Measurements from ENCODE around the gene TCF25.
A peak's percentile ranks its signal among the peaks of the same experiment; 100 is the strongest.
"Not testable (repeated sequence)": the region's sequence is repeated elsewhere in the genome, so short reads cannot be mapped to it uniquely, and the experiment has no call there.

The TCF25 gene

DNA sequence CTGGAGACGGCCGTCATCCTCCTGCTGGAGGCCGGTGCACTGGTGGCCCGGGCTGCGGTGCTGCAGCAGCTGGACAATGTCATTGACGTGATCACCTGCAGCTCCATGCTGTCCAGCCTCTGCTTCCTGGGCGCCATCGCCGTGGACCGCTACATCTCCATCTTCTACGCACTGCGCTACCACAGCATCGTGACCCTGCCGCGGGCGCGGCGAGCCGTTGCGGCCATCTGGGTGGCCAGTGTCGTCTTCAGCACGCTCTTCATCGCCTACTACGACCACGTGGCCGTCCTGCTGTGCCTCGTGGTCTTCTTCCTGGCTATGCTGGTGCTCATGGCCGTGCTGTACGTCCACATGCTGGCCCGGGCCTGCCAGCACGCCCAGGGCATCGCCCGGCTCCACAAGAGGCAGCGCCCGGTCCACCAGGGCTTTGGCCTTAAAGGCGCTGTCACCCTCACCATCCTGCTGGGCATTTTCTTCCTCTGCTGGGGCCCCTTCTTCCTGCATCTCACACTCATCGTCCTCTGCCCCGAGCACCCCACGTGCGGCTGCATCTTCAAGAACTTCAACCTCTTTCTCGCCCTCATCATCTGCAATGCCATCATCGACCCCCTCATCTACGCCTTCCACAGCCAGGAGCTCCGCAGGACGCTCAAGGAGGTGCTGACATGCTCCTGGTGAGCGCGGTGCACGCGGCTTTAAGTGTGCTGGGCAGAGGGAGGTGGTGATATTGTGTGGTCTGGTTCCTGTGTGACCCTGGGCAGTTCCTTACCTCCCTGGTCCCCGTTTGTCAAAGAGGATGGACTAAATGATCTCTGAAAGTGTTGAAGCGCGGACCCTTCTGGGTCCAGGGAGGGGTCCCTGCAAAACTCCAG, 46.4 kb downstream of the TCF25 start:
- DNase-seq (ENCODE audit: low spot score): peak; percentile 25

DNA sequence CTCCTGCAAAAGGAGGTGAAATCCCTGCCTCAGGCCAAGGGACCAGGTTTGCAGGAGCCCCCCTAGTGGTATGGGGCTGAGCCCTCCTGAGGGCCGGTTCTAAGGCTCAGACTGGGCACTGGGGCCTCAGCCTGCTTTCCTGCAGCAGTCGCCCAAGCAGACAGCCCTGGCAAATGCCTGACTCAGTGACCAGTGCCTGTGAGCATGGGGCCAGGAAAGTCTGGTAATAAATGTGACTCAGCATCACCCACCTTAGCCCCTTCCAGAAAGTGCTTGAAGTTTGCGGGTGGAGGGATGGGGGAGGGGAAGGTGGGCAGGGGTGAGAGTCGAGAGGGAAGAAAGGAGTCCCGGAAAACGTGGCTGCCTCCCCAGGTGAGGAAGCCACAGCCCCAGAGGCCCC, 47.3 kb downstream of the TCF25 start:
- peak; percentile 35 for DNase-seq (ENCODE audit: low spot score)

DNA sequence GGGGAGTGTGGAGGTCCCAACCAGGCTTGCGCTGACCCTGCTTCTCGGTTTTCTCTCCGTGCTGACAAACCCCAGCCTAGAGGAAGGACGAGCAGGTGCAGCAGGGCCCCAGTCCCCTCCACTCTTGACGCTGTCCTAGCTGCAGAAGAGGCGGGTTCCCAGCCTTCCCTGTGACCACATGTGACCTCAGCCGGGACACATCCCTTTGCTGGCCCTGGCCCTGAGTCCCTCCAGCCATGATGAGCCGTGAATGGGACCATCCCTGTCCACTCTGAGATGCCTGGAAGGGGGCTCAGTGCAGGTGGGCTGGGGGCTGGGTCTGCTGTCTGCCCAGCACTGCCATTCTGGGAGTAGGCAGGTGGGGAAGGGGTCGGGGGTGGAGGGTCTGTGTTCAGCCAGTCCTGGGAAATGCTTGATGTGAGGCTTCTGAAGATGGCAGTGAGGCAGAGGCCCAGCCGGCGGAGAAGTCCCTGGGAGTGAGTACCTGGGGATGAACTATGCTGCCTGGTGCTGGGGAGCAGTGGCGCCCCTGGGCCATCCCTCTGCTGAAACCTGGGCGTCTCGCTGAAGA, 47.8 kb downstream of the TCF25 start:
- DNase-seq (ENCODE audit: low spot score): peak; percentile 75

DNA sequence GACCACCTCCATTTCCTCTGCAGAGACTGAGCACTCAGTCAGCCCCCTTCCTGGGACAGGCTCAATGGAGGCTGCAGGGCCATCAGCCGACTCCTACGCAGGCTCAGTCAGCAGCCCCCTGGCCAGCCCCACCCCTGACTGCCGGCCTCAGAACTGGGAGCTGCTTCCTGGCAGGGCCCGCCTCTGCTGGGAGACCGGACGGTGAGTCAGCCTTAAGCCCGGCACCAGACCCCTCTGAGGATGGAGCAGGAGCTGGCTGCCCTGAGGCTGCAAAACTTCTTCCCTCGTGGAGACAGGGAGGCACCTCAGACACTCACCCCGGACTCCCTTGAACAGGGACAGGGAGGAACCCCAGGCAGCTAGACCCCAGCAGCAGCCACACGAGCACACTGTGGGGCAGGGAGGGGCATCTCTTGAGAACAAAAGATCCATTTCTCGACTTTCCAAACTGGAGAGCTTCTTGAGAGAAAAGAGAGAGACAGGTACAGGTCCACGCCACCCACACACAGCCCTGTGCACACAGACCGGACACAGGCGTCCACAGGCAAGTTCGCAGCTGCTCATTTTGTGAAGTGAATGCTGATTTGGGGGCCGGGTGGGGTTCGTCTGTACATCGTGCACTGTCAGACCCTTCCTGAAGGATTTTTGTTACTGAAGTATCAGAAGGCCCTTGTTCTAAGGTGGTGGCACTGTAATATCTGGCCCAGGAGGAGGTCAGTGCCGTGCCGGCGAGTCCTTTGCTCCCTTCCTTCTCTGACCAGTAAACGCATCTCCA, 48.5 kb downstream of the TCF25 start:
- peak; percentile 73 for DNase-seq (ENCODE audit: low spot score)

DNA sequence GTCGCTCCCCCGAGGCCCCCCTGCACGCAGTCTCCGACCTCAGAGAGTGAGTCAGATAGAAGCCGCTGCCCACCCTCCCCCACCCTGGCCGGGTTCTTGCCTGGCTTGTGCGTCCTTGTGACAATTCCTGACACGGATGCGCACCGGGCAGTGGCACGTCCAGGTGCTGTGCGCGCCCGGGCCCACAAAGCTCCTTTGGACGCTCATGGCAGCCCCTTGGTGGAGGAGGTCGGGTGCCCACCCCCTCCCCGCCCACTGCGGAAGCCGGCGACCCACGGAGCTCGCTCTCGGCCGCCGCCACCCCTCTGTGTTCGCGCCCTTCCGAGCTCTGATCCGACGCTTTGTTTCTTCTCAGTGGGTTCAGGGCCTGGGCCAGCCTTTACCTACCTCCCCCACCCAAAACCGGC, 49.1 kb downstream of the TCF25 start:
- peak; percentile 73 for DNase-seq (ENCODE audit: low spot score)

DNA sequence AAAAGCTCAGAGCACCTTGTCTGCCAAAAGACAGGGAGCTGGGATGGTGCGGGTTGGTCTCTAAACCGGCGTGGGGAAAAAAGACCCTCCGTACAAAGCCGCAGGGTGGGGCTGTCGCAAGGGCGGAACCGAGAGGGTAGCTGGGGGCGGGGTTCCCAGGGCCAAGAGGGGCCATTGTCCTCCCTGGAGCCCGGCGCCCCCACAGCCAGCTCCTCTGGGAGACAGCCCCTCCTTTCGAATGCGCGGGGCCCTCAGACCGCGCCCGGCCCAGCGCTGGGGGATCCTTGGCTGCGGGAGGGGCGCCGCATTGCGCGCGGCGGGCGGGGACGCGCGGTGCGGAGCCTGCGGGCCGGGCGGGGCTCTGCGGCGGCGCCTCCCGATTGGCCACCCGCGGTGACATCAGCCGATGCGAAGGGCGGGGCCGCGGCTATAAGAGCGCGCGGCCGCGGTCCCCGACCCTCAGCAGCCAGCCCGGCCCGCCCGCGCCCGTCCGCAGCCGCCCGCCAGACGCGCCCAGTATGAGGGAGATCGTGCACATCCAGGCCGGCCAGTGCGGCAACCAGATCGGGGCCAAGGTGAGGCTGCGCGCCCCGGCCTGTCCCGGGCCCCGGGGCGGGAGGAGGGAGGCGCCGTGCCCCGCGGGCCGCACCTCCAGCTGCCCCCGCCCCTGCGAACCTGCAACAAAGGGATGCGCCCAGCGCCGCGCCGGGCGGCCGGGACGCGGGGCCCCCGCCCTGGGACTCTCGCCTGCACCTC, 49.7 kb downstream of the TCF25 start, which contains the start of gene TUBB3:
TSS of gene TUBB3 (plus strand) at position 459 of the 756 bp plus-strand sequence. CDS start at position 519, 60 bp downstream.
- DNase-seq (ENCODE audit: low spot score): peak; percentile 95

DNA sequence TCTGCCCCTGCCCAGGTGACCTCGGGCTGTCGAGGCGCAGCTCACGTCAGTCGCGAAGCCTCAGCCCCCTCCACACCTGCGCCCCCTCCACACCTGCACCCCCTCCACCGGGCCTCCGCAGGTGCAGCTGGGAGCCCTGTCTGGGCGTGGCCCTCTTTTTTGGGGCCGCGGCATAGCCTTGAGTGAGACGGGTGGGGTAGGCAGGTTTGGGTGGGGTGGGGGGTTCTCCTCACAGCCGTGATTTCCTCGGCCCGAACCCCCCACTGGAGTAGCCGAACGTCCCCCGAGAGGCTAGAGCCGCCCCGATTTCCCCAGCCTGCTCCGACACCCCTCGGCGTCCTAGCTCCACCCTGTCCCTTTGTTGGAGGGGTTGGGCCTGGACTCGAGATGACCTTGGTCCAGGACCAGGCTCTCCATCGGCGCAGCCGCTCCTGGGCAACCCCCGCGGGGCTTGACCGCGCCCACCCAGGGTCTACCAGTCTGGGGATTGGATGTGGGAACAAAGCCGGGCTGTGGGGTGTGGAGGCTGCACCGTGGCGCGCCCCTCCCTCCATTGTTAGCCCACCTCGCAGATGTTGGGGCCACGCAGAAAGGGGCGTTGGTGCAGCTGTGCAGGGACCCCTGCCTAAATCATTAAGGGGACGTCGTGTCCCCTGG, 50.4 kb downstream of the TCF25 start:
- DNase-seq (ENCODE audit: low spot score): peak; percentile 69

DNA sequence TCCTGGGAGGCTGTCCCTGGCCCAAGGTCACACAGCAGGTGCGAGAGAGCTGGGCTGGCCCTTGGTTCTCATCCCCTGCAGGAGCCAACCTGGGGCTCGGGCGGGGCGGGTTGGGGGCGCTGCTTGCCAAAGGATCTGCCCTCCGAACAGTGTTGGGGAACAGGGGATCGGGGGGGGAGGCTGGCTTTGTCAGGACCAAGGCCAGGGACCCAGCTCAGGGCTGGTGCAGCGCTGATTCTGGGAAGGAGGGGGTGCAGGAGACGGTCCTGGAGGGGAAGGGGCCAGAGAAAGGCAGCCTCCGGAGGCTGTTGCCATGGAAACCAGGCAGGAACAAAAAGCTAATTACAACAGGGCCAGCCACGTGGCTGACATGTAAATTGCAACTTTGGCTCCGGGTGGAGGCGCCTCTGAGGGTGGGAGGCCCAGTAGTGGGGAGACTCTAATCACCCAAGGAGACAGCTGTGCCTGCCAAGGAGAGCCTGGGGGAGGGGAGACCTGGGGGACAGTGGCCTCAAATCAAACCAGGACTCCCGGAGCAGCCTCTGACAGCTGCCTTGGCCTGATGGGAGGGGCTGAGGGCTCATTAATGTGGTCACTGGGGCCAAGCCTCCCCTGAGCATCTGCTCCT, 51.0 kb downstream of the TCF25 start:
- peak; percentile 93 for DNase-seq (ENCODE audit: low spot score)

DNA sequence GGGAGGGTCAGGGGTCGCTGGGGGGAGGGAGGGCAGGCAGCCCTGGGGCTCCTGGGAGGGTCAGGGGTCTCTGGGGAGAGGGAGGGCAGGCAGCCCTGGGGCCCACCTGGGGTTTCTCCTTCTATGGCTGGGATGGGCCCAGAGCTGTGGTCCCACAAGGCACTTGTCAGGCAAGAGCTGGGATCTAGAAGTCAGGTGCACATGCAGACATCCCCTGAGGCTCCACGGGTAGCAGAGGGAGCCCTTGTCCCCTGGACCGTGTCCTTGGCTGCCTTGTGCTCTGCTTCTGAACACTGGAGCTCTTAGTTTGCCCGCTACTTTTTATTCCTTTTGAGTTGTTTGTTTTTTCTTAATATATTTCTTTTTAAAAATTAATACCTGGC, 51.5 kb downstream of the TCF25 start:
- peak; percentile 84 for DNase-seq (ENCODE audit: low spot score)

DNA sequence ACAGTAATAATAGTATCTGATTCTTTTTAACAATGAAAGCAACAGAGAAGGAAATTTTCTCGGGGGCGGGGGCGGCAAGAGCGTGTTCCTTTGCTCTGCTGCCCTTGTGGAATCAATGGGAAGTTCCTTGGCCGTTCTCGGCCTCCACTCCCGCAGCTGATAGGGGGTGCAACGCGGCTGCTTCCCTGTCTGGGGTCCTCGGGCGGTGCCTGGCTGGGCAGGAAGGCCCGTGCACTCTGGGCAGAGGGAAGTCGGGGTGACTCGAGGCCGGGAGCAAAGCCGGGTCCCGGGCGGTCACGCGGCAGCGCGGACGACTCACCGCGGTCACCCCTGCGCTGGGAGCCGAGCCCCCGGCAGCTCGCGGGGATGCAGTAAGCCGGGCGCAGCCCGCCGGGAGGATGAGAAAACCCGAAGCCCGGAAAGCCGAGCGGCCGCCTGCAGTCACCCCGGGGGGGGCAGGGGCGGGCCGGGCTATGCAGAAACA, 52.2 kb downstream of the TCF25 start:
- DNase-seq (ENCODE audit: low spot score): no peak

DNA sequence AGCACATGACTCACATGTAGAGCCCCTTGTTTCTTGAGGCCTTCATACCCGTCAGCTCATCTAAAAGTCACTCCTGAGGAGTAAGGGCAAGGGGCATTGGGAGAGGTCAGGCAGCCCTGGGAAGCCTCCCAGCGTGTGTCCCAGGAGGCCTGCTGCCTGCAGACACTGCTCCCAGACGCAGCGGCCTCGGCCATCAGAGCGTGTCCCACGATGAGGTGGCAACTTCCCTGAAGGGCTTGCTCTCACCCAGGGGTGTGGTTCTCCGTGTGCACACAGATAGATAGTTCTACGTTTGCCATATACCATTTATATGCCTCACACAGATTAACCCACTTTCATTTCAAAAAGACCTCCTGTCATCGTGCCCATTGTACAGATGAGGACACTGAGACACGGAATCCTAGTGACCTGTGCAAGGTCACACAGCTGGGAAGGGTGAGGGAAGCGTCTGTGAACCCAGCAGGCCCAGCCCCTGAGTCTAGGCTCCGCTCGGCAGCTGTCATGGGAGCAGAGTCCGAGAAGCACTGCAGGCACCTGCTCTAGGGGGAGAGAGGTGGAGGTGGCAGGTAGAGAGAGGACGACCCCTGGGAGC, 58.0 kb downstream of the TCF25 start:
- no peak for DNase-seq (ENCODE audit: low spot score)

DNA sequence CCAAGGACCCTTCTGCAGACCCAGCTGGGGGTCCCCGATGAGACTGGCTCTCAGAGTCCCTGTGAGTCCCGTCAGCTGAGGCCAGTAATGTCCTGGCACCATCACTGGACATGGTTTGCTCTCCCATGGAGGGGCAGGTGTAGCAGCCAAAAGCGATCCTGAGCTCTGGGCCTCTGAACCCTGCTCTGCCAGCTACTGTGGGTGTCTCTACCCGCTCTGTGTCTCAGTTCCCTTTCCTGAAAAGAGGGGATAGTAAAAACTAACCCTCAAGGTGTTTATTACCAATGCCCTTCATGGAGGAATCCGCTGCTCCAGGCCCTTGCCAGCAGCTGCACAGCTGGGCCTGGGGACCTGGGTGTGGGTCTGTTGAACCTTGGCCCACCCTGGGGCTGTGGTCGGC, 58.6 kb downstream of the TCF25 start:
- no peak for DNase-seq (ENCODE audit: low spot score)

DNA sequence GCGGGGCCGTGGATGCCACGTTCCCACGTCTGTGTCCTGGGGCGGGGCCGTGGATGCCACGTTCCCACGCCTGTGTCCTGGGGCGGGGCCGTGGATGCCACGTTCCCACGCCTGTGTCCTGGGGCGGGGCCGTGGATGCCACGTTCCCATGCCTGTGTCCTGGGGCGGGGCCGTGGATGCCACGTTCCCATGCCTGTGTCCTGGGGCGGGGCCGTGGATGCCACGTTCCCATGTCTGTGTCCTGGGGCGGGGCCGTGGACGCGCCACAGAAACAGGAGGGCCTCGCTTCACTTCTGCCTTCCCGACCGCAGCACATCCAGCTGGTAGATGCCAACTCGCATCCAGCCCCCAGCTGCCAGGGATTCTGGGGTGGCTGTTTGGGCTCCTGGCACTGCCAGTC, 60.6 kb downstream of the TCF25 start:
- DNase-seq (ENCODE audit: low spot score): not testable (repeated sequence)

DNA sequence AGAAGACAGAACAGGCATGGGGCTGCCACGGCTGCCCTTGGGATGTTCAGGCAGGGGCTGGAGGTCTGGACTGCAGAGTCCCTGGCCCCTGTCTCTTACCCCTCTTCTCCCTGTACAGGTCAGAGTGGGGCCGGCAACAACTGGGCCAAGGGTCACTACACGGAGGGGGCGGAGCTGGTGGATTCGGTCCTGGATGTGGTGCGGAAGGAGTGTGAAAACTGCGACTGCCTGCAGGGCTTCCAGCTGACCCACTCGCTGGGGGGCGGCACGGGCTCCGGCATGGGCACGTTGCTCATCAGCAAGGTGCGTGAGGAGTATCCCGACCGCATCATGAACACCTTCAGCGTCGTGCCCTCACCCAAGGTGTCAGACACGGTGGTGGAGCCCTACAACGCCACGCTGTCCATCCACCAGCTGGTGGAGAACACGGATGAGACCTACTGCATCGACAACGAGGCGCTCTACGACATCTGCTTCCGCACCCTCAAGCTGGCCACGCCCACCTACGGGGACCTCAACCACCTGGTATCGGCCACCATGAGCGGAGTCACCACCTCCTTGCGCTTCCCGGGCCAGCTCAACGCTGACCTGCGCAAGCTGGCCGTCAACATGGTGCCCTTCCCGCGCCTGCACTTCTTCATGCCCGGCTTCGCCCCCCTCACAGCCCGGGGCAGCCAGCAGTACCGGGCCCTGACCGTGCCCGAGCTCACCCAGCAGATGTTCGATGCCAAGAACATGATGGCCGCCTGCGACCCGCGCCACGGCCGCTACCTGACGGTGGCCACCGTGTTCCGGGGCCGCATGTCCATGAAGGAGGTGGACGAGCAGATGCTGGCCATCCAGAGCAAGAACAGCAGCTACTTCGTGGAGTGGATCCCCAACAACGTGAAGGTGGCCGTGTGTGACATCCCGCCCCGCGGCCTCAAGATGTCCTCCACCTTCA, 61.5 kb downstream of the TCF25 start:
- DNase-seq (ENCODE audit: low spot score): no peak

DNA sequence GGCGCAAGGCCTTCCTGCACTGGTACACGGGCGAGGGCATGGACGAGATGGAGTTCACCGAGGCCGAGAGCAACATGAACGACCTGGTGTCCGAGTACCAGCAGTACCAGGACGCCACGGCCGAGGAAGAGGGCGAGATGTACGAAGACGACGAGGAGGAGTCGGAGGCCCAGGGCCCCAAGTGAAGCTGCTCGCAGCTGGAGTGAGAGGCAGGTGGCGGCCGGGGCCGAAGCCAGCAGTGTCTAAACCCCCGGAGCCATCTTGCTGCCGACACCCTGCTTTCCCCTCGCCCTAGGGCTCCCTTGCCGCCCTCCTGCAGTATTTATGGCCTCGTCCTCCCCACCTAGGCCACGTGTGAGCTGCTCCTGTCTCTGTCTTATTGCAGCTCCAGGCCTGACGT, 62.2 kb downstream of the TCF25 start:
- not testable (repeated sequence) for DNase-seq (ENCODE audit: low spot score)

DNA sequence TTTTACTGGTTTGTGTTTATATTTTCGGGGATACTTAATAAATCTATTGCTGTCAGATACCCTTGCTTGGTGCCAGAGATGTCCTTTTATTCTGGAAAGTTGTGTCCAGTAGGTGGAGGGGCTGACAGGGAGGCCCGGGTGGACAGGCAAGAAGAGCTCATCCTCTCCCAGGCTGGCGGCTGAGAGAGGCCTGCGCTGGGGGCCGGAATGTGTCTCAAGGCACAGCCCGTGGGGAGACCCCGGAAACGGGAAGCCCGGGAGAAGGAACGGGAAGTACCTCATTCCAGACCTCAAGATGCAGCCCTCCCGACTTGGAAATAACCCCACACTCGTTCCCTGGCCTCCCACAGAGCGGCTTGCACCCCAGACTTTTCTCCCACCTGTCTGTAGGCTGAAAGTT, 62.6 kb downstream of the TCF25 start:
- no peak for DNase-seq (ENCODE audit: low spot score)

DNA sequence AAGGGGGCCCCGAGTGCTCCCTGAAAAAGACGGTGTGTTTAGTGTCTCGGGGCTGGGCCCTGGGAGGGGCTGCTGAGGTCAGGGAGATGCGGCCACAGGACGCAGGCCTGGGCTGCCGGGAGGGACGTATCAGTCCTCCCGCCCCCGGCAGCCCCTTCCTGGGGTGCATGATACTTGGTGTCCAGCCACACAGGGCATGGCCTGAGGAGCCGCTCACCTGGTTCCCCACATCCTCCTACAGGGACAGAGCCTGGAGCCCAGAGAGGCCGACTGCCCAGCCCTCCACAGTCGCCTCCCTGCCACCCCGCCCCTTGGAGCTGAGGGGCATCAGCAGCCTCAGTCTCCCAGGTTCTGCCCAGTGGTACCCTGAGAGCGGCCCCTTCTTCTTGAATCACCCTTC, 63.1 kb downstream of the TCF25 start:
- DNase-seq (ENCODE audit: low spot score): no peak

DNA sequence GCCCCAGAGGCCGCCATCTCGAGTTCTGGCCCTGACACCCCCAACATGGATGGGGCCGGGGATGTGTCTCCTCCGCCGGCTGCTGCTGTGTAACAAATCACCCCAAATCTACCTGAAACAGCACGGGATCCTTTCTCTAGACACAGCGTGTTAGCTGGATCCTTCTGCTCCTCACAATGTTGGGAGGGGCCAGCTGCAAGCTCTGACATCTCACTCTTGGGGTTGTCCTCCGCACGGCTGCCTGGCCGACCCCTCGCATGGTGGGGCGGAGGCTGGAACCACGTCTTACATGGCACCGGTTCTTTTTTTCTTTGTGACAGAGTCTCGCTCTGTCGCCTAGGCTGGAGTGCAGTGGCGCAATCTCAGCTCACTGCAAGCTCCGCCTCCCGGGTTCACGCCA, 63.6 kb downstream of the TCF25 start:
- no peak for DNase-seq (ENCODE audit: low spot score)

All from SK-N-DZ (cell line).